ENCODE results near the gene RALGPS1.

Gene RALGPS1

DNA sequence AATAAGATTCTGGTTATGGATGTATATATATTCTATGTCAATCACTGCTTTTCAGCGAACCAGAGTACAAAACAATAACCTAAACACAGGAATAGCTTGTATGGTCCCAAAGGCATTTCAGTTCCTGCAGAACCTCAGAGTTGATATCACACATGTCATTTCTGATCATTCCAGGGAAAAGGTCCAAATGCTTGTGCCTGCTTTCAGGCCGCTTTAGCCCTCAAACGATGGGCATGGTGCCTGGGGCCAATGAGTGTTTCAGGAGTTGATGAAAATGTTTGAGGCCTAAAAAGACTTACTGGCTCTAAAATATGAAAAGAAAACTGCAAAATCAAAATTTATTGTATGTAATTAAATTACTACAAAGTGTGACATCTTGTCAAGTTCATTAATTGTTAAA, 185.1 kb downstream of the RALGPS1 start:
- DNase-seq (ENCODE audit: low read depth): no peak

DNA sequence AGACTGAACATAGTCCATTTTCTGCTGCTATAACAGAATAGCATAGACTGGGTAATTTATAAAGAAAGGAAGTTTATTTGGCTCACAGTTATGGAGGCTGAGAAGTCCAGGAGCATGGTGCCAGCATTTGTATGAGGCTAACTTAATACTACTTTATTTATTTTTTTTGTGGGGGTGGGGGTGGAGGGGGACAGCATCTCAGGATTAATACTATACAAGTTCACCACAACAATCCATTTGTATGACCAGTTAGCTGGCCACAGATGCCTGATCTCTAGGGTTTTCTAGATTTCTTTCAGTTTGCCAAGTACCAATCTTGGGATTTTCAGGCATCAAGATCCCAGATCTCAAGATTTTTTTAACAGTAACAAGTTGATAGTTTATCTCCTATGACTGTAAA, 187.6 kb downstream of the RALGPS1 start:
- no peak for DNase-seq (ENCODE audit: low read depth)

DNA sequence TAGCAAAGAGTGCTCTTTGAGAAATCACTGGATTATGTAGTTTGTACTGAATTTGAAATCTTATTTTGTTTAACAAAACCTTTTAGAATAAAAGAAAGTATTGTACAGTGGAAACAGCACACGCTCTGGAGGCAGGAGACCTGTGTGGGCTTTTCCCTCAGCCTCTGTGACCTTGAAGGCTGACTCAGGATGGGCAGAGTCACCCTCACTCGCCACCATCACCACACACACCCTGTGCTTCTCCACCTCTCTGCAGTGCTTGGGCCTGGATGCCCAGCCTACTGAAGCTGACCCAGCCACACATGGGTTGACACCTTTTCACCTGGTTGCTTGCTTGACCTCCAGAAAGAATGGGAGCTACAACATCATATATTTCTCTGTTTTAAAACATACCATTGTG, 188.2 kb downstream of the RALGPS1 start:
- no peak for DNase-seq (ENCODE audit: low read depth)

GRCh38 chr9:127104581-127105311, 190.2 kb downstream of the RALGPS1 start:
- no peak for DNase-seq (ENCODE audit: low read depth)

DNA sequence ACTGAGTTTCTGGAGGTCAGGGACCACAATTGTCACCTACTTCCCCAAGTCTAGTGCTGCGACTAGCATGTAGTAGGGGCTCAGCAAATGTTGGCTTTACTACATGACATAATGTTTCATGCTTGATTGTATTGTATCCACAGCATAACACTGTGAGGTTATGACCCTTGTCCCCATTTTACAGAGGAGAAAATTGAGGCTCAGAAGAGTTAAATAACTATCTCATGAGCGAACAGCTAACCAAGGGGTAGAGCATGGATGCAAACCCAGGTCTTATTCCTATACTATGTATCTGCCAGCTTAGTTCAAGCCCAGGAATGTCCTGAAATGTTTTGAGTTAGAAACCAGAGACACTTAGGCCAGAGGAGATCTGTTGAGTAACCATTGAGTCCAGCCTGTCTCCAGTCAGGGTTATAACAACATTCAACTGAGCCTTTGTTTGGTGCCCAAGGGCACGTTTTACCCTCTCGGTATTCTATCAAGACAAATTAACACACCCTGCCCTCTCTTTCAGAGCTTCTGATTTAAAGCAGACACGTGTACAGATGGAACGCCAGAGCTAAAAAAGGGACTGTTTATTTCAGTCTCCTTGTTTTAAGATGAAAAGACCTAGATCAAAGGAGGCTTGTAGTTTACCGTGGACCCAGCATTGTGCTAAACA, 191.4 kb downstream of the RALGPS1 start:
- DNase-seq (ENCODE audit: low read depth): peak; percentile 28

DNA sequence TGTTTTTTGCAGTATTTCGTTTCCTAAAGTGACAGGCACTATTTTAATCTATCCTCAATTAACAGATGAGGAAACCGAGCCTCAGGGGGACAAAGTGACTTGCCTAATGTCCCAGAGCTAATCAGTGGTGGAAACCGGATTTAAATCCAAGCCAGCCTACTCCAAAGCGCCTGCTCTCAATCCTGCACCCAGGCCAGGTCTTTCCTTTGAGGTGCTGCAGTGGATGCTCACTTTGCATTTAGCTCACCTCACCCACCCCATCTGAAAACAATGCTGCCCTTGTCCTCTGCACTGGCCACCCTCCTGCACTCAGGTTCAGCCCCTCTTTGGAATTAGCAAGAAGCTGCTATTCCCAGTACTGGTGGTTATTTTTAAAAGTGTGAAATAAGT, 191.9 kb downstream of the RALGPS1 start:
- no peak for DNase-seq (ENCODE audit: low read depth)

GRCh38 chr9:127107171-127107928, 192.8 kb downstream of the RALGPS1 start:
- DNase-seq (ENCODE audit: low read depth): no peak

DNA sequence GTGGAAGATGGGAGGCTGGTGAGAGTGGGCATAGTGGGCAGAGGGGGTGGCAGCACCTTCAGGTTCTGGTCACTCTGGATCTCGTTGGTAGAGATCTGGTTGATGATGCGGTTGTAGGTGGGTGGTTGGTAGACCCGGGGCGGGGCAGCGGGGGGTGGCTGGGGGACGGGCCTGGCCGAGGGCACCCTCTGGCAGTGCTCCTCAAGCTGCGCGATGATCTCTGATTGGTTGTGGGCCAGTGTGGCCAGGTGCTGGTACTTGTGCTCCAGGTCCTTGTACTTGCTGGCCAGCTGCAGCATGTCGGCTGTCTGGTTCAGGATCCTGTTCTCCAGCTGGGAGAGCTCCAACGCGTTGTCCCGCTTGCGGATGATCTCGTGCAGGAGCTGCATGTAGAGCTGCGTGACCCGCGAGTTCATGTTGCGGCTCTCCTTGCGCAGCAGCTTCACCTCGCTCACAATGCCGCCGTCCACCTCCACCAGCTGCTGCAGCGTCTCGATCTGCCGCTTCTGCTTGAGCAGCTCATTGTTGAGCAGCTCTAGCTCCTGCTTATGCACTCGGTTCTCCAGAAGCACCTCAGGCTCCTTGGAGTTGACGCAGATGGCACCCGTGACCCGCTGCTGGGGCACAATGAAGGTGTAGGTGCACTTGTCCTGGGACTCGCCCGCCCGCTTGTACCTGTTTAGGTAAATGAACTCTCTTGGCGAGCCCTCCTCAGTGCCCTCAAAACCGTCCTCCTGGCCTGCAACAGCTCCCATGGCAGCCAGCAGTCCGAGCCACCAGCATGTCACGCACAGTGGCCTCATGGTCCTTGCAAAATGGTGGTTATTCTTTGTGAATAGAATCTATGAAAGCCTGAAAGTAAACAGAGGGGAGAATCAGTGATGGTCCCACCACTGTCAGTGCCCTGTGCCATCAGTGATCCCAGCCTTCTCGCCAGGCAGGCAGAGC, 193.6 kb downstream of the RALGPS1 start:
- no peak for DNase-seq (ENCODE audit: low read depth)

GRCh38 chr9:127109212-127109711, 194.7 kb downstream of the RALGPS1 start:
- DNase-seq (ENCODE audit: low read depth): no peak

GRCh38 chr9:127112056-127112455, 197.5 kb downstream of the RALGPS1 start:
- no peak for DNase-seq (ENCODE audit: low read depth)

DNA sequence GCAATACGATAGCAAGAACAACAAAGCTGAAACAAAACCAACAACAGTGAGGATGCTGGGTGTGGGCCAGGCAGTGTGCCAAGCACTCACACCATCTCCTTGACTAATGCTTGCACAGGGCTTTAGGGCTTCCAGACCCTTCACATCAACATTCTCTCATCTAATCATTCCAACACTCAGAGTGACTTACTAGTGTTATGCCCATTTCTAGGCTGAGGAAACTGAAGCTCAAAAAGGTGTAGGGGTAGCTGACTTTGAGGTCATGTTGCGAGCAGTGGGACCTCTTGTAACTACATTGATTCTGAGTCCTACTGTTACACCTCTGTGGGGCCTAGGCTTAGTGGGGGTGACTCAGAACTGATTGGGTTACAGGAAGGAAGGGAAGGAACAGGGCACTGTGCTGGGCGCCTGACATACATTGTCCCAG, 198.2 kb downstream of the RALGPS1 start:
- DNase-seq (ENCODE audit: low read depth): peak; percentile 22

- no peak for DNase-seq (ENCODE audit: low read depth)
Measured at GRCh38 chr9:127113191-127113972, 198.8 kb downstream of the RALGPS1 start.

DNA sequence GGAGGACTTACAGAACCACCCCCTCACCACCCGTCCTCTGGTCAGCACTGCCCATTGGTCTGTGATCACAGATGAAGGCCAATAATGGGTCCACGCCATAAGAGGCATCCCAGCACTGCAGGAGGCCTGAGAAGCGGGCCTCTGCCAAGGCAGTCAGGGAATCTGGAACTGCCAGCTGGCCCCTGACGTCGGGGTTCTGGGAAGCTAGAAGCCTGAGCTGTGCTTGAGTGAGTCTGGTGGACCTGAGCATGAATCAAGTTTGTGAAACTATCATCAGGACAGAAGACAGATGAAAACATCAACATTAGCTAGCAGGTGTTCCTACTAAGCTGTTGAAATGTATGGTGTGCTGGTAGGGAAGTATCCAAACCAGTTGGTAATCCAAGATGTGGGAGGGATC, 200.0 kb downstream of the RALGPS1 start:
- DNase-seq (ENCODE audit: low read depth): no peak

GRCh38 chr9:127116088-127116726, 201.6 kb downstream of the RALGPS1 start:
- DNase-seq (ENCODE audit: low read depth): no peak

DNA sequence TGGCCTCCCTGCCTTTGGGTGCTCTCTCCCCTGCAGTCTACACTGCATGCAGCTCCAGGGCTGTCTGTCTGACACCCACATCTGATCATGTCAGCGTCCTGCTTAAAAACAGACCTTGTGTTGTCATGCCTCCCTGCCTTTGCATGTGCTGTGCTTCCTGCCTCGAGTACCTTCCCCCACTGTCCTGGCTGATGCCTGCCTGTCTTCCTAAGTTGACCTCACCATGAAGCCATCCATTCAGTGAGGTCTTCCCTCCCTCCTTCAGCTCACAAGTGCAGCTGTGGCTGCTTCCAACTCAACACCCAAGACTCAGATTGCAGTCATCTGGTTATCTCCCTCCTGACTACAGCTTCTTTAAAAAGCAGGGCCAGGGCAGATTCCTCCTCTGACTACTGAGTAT, 202.4 kb downstream of the RALGPS1 start:
- peak; percentile 5 for DNase-seq (ENCODE audit: low read depth)

DNA sequence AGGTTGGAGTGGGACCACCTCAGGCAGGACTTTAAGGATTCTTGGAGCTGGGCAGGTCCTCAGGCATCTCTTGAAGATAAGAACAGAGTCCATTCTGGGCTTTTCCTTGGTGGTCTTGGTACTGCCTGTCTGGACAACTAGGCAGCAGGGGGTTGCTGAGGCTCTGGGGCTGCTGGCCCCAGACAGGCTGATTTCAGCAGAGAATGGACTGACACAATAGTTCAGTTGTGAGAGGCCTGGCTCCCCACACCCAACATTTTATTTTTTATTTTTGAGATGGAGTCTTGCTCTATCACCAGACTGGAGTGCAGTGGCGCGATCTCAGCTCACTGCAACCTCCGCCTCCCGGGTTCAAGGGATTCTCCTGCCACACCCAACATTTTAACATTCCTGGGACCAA, 203.2 kb downstream of the RALGPS1 start:
- DNase-seq (ENCODE audit: low read depth): no peak

DNA sequence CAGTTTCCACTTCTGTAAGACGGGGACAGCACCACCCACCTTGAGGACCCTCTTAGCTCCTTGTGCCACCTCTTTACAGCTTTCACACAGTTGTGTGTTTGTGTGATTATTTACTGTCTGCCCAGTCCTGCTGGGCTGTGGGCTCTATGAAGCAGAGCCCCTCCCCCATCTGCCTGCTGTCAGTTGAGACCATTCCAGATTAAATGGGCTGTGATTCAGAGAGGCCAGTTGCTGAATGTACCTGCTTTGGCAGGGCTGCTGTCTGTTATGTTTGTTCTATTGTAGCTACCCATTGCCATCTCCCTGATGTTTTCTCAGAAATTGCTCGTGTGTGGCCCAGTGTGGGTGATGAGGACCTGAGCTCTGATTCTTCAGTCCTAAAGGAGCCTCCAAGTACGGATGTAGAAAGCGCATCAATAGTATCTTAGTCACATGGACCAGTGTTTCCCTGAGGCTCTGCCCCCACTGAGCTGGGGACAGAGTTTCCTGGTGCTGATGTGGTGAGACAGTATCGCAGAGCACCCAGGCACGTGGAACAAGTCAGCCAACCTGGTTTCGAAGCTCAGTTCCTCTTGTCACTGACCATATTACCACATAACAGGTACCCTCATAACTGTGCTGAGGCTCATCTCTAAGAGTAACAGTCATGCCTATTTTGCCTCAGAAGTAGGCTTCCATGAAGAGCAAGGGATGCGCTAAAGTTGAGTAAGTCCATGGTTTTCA, 204.2 kb downstream of the RALGPS1 start:
- DNase-seq (ENCODE audit: low read depth): no peak

DNA sequence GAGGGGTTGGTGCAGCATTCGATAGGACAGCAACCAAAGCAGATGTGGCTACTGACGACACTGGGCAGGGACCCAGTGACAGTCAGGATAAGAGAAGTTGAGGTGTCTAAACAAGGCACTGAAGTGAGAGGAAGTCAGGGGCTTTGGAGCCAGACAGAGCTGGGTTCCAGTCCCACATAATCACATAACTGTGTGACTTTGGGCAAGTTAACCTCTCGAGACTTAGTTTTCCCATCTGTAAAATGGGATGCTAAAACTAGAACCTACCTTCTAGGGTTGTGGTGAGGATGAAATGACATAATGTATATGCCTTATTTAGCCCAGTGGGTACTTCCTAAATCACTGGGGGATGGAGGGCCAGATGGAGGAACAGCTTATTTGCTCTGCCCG, 204.7 kb downstream of the RALGPS1 start:
- DNase-seq (ENCODE audit: low read depth): no peak

DNA sequence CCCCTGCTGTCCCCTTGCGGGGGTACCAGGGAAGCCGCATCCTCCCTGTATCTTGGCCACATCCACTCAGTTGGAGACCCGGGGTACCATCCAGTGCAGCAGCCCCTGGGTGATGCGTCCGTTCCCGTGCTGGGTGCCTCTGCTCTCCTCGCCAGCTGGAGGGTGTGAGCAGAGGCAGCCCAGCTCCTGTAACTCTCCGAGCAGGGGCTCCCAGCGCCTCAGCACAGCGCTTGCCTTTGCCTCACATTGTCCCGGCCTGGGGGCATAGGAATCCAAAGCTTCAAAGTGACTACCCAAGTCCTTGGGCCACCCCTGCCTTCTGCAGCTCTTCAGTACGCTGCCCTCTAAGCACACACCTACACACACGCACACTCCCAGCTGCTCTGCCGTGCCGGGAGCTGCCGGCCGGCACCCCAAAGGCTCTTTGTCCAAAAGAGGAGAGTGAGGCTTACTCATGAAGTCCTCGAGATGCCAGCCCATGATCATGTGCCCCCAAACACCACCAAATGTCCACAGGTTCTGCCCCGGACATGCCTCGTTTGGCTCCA, 207.1 kb downstream of the RALGPS1 start:
- DNase-seq (ENCODE audit: low read depth): peak; percentile 23

Data from iris pigment epithelial cell (primary cell).